ENCODE measurements around the gene ERAL1.

DNA sequence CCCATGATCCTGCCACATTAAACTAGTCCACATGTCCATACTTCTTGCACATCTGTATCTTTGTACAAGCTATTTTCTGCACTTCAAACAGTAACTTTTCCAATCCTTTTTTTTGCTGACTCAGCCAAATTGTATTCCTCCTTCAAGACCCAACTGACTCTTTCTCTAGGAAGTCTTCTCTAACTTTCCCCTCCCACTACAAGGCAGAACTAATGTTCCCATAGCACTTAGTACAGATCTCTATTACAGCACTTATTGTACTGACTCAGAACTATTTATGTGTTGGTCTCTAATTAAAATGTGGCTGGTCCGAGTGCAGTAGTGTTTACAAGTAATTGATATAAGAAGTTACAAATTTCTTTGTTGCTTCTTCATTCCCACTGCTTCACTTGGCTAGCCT lies 20.4 kb upstream of the ERAL1 start:
- TF ChIP-seq, protein P1, sequence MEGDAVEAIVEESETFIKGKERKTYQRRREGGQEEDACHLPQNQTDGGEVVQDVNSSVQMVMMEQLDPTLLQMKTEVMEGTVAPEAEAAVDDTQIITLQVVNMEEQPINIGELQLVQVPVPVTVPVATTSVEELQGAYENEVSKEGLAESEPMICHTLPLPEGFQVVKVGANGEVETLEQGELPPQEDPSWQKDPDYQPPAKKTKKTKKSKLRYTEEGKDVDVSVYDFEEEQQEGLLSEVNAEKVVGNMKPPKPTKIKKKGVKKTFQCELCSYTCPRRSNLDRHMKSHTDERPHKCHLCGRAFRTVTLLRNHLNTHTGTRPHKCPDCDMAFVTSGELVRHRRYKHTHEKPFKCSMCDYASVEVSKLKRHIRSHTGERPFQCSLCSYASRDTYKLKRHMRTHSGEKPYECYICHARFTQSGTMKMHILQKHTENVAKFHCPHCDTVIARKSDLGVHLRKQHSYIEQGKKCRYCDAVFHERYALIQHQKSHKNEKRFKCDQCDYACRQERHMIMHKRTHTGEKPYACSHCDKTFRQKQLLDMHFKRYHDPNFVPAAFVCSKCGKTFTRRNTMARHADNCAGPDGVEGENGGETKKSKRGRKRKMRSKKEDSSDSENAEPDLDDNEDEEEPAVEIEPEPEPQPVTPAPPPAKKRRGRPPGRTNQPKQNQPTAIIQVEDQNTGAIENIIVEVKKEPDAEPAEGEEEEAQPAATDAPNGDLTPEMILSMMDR (conservative IDR thresholded peaks at IDR 0.05; ENCODE audit: low read depth in 2 of 2) = no peak
- no peak for TF ChIP-seq CREB1 (CRISPR knock-in tag; IDR thresholded peaks at IDR 0.05; ENCODE audit: low read depth)
- TF ChIP-seq EZH2 (IDR thresholded peaks at IDR 0.05; ENCODE audit: low read depth, unreplicated experiment) = no peak
- no peak for TF ChIP-seq JUNB (IDR thresholded peaks at IDR 0.05; ENCODE audit: unreplicated experiment)

All from GM23338 (cell line).